GM12892 (cell line): ENCODE measurements around the gene ACSF3.
"Not testable (repeated sequence)": the region's sequence is repeated elsewhere in the genome, so short reads cannot be mapped to it uniquely, and the experiment has no call there.

Source experiments
- POLR2A ChIP-seq: IDR thresholded peaks from 2 replicates; pipeline ENCODE4 v1.6.1; 2011; ENCODE audit warnings: low read depth, low read length, control low read depth
- POLR2AphosphoS5 ChIP-seq: IDR thresholded peaks from 2 replicates; pipeline ENCODE4 v1.6.1; 2011; ENCODE audit warnings: low read depth, low read length, control low read depth

DNA sequence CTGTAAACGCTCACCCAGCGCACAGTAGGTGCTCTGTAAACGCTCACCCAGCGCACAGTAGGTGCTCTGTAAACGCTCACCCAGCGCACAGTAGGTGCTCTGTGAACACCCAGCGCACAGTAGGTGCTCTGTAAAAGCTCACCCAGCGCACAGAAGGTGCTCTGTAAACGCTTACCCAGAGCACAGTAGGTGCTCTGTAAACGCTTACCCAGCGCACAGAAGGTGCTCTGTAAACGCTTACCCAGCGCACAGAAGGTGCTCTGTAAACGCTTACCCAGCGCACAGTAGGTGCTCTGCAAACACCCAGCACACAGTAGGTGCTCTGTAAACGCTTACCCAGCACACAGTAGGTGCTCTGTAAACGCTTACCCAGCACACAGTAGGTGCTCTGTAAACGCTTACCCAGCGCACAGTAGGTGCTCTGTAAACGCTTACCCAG is 93.0 kb downstream of the ACSF3 start:
- TF ChIP-seq POLR2A, POLR2AphosphoS5: not testable (repeated sequence)
